ENCODE measurements around the gene CHST7. TPM values are rescaled to one million over a fixed set of nuclear protein-coding genes. Genes with fewer than 3 reads are reported as not detected.

Gene CHST7
- total RNA-seq, 1 donor from 2014 or later: 54.6 TPM

DNA sequence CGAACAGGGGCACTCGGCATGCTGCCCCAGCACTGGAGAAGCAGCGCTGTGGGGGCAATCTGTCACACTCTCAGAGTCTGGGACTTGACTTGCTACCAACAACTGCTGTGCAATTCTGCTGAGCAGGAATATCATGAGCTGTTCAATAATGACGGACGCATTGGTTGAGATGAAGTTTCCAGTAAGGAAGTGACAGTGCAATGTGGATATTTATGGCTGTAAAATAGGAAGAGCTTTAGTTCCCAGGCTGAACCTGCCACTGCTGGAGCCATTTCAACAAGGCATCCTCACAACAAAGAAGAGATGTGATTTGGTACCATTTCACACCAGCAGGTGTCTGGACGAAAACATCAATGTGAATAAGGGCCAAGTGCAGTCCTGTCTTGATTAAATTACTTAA lies 24.2 kb downstream of the CHST7 start:
- H3K27me3 Mint-ChIP-seq (ENCODE audit: unreplicated experiment): no peaks in the 10 kb centered on the region
- peaks cover 47% of the 10 kb centered on the region for H3K4me1 Mint-ChIP-seq (ENCODE audit: unreplicated experiment)
- peak overlapping the region; percentile 24 for H3K27ac Mint-ChIP-seq (ENCODE audit: unreplicated experiment)
- TF ChIP-seq, protein P1, sequence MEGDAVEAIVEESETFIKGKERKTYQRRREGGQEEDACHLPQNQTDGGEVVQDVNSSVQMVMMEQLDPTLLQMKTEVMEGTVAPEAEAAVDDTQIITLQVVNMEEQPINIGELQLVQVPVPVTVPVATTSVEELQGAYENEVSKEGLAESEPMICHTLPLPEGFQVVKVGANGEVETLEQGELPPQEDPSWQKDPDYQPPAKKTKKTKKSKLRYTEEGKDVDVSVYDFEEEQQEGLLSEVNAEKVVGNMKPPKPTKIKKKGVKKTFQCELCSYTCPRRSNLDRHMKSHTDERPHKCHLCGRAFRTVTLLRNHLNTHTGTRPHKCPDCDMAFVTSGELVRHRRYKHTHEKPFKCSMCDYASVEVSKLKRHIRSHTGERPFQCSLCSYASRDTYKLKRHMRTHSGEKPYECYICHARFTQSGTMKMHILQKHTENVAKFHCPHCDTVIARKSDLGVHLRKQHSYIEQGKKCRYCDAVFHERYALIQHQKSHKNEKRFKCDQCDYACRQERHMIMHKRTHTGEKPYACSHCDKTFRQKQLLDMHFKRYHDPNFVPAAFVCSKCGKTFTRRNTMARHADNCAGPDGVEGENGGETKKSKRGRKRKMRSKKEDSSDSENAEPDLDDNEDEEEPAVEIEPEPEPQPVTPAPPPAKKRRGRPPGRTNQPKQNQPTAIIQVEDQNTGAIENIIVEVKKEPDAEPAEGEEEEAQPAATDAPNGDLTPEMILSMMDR (IDR thresholded peaks at IDR 0.05; ENCODE audit: unreplicated experiment): no peak
- DNase-seq (ENCODE audit: low spot score): no peak
- no peak overlapping the region for H3K4me3 Mint-ChIP-seq (ENCODE audit: unreplicated experiment)
- peaks cover 3% of the 10 kb centered on the region for H3K36me3 Mint-ChIP-seq (ENCODE audit: low read depth, unreplicated experiment)
- no peaks in the 10 kb centered on the region for H3K9me3 Mint-ChIP-seq (ENCODE audit: unreplicated experiment)

DNA sequence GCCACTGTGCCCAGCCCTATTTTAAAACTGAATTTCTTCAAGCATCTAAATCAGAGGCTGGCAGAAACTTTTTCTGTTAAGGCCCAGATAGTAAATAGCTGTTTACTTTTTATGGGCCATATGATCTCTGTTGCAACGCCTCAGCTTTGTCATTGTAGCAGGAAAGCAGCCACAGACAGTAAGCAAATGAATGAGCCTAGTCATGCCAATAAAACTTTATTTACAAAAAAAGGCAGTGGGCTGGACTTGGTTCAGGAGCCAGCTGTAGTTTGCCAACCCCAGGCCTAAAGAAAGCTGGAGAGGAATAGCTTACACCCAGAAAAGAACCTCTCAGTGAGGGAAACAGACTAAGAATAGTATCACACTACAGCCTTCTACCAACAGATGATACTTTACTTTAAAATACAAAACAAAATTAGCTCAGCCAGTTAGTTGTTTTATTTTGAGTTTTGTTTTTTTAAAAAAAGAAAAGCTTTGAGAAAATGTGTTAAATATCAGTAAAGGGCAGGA lies 25.5 kb downstream of the CHST7 start:
- no peaks in the 10 kb centered on the region for H3K9me3 Mint-ChIP-seq (ENCODE audit: unreplicated experiment)
- H3K36me3 Mint-ChIP-seq (ENCODE audit: low read depth, unreplicated experiment): peaks cover 3% of the 10 kb centered on the region
- H3K27ac Mint-ChIP-seq (ENCODE audit: unreplicated experiment): no peak overlapping the region
- TF ChIP-seq, protein P1 (IDR thresholded peaks at IDR 0.05; ENCODE audit: unreplicated experiment): no peak
- no peaks in the 10 kb centered on the region for H3K27me3 Mint-ChIP-seq (ENCODE audit: unreplicated experiment)
- no peak overlapping the region for H3K4me3 Mint-ChIP-seq (ENCODE audit: unreplicated experiment)
- peaks cover 49% of the 10 kb centered on the region for H3K4me1 Mint-ChIP-seq (ENCODE audit: unreplicated experiment)
- no peak for DNase-seq (ENCODE audit: low spot score)

DNA sequence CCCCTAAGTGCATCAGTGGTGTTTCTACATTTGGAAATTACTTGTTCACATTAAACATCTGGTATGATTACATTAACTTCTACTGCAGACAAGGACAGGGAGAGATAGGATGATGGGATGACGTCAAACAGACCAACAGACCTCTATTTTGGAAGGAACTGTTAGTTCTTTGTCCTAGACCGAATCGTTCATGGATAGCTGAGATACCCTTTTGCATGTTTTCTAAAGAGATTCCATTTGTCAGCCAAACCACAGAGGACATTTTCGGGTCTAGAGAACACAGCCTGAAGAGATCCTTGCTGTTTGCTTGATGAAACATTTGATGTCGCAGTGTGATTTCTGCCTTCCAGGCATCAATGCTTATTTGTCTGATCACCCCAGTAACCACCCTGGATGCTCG lies 27.7 kb downstream of the CHST7 start:
- Mint-ChIP-seq H3K27me3 (ENCODE audit: unreplicated experiment) (peaks cover 1% of the 10 kb centered on the region), H3K9me3 (ENCODE audit: unreplicated experiment) (no peaks in the 10 kb centered on the region), H3K36me3 (ENCODE audit: low read depth, unreplicated experiment) (peaks cover 3% of the 10 kb centered on the region), H3K4me3 (ENCODE audit: unreplicated experiment) (no peak overlapping the region), H3K27ac (ENCODE audit: unreplicated experiment) (peak overlapping the region; percentile 77), H3K4me1 (ENCODE audit: unreplicated experiment) (peaks cover 43% of the 10 kb centered on the region)
- no peak for DNase-seq (ENCODE audit: low spot score)
- TF ChIP-seq, protein P1 (IDR thresholded peaks at IDR 0.05; ENCODE audit: unreplicated experiment): no peak

DNA sequence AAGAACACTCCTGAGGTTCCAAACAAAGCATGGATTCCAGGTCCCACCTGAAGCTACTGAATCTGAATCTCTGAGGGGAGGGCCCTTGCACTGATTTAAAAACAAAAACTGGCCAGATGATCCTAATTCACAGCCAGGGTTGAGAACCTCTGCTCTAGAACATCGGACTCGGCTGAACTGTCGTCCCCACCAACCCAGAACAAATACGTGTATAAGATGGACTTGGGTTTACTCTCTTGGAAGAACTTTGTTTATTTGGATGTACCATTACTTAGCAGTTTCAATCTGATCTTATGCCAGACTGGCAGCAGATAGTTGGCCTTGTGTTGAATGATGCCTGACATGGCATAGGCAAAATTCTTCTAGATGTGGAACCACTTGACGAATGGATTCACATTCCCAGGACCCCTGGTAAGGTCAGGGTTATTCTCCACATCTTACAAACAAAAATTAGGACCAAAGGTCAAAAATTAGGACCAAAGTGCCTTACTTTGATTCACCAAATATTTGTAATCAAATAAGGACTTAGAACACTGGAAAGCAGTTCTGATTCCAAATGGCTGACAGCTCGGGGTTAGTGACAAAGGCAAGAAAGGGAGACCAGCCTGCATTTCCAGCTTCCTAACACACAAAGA lies 29.0 kb downstream of the CHST7 start:
- Mint-ChIP-seq H3K27me3 (ENCODE audit: unreplicated experiment) (peaks cover 5% of the 10 kb centered on the region), H3K9me3 (ENCODE audit: unreplicated experiment) (no peaks in the 10 kb centered on the region), H3K4me3 (ENCODE audit: unreplicated experiment) (no peak overlapping the region), H3K4me1 (ENCODE audit: unreplicated experiment) (peaks cover 55% of the 10 kb centered on the region), H3K36me3 (ENCODE audit: low read depth, unreplicated experiment) (peaks cover 3% of the 10 kb centered on the region), H3K27ac (ENCODE audit: unreplicated experiment) (peak overlapping the region; percentile 80)
- DNase-seq (ENCODE audit: low spot score): no peak
- TF ChIP-seq, protein P1 (IDR thresholded peaks at IDR 0.05; ENCODE audit: unreplicated experiment): no peak

DNA sequence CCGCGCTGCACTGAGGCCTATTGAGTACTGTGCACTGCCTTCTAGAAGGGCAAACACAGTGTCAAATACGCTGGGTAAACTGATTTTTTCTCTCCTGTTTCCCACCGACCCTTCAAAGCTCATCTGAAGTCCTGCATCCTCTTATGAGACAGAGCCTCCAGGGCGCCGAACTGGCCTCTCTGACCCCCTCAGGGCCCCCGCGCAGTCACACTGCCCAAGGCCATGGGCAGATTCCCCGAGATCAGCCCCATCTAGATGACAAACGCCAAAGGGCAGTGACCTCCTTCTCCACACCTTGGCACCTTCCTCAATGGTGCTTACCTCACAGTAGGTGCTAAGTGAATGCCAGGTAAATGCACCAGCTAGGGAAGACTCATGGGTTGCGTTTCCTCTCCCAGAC lies 34.4 kb downstream of the CHST7 start:
- H3K4me1 Mint-ChIP-seq (ENCODE audit: unreplicated experiment): peaks cover 39% of the 10 kb centered on the region
- no peaks in the 10 kb centered on the region for H3K9me3 Mint-ChIP-seq (ENCODE audit: unreplicated experiment)
- H3K36me3 Mint-ChIP-seq (ENCODE audit: low read depth, unreplicated experiment): no peaks in the 10 kb centered on the region
- H3K27me3 Mint-ChIP-seq (ENCODE audit: unreplicated experiment): peaks cover 7% of the 10 kb centered on the region
- H3K4me3 Mint-ChIP-seq (ENCODE audit: unreplicated experiment): peak overlapping the region; percentile 52
- TF ChIP-seq, protein P1 (IDR thresholded peaks at IDR 0.05; ENCODE audit: unreplicated experiment): no peak
- DNase-seq (ENCODE audit: low spot score): no peak
- peak overlapping the region; percentile 85 for H3K27ac Mint-ChIP-seq (ENCODE audit: unreplicated experiment)
